ENCODE results near the gene PPM1F.

GRCh38 chr22:21963790-21964211 is 11.2 kb upstream of the PPM1F start:
- TF ChIP-seq, protein P1, sequence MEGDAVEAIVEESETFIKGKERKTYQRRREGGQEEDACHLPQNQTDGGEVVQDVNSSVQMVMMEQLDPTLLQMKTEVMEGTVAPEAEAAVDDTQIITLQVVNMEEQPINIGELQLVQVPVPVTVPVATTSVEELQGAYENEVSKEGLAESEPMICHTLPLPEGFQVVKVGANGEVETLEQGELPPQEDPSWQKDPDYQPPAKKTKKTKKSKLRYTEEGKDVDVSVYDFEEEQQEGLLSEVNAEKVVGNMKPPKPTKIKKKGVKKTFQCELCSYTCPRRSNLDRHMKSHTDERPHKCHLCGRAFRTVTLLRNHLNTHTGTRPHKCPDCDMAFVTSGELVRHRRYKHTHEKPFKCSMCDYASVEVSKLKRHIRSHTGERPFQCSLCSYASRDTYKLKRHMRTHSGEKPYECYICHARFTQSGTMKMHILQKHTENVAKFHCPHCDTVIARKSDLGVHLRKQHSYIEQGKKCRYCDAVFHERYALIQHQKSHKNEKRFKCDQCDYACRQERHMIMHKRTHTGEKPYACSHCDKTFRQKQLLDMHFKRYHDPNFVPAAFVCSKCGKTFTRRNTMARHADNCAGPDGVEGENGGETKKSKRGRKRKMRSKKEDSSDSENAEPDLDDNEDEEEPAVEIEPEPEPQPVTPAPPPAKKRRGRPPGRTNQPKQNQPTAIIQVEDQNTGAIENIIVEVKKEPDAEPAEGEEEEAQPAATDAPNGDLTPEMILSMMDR (IDR thresholded peaks at IDR 0.05): no peak
- no peak for TF ChIP-seq POLR2A (IDR thresholded peaks at IDR 0.05)
